Ecto neural progenitor cell (in vitro differentiated cells): ENCODE measurements around the gene LGALS1.
A peak's percentile ranks its signal among the peaks of the same experiment; 100 is the strongest.

Source experiments
- DNase-seq: peaks from one replicate; pipeline ENCODE4 v3.0.0-alpha.2; 2018; ENCODE audit warnings: low spot score

Gene LGALS1

DNA sequence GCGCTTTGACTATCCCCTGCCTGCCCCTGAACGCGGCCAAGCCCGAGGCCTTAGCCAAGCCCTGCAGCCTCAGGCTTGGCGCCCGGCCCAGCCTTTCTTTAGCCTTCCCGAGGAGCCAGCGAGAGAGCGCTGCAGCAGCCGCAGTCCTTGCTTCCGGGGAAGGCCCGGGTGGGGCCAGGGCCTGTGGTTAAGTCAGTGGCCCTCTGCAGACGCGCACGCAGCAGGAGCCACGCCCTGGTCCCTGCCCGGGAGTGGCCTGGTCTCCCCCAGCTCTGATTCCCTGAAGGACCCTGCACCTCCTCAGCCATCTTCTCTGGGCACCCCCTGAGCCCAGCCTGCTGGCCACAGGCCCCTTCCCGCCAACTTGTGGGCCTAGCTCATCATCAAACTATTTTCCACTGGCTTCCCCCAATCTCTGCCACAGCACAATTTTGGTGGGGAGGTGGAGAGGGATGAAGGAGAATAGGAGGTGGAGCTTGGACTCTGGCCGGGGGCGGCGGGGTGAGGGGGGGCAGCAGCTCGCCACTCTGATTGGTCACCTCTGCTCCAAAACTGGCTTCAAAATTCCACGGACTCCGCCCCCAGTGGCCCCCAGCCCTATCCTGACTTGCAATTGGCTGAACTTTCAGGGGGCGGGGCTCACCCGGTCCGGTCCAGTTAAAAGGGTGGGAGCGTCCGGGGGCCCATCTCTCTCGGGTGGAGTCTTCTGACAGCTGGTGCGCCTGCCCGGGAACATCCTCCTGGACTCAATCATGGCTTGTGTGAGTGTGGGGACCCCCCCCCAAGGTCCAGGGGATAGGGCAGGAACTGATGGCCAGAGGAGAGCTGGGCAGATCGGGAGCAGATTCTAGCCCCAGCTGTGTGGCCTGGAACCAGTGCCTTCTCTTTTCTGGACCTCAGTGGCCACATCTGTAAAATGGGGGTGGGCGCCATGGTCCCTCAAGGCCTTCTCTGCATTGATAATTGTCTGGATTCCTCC is at the start of gene LGALS1:
Gene LGALS1 (plus strand): TSS at position 686 of the 979 bp plus-strand sequence. CDS start 67 bp downstream, at position 753.
- DNase-seq = peak; percentile 76

- no peak for DNase-seq
Measured at GRCh38 chr22:37625737-37626136, 49.7 kb upstream of the LGALS1 start.

GRCh38 chr22:37626144-37626543 is 49.3 kb upstream of the LGALS1 start:
- no peak for DNase-seq

- no peak for DNase-seq
Measured at GRCh38 chr22:37626556-37627075, 48.8 kb upstream of the LGALS1 start.

DNA sequence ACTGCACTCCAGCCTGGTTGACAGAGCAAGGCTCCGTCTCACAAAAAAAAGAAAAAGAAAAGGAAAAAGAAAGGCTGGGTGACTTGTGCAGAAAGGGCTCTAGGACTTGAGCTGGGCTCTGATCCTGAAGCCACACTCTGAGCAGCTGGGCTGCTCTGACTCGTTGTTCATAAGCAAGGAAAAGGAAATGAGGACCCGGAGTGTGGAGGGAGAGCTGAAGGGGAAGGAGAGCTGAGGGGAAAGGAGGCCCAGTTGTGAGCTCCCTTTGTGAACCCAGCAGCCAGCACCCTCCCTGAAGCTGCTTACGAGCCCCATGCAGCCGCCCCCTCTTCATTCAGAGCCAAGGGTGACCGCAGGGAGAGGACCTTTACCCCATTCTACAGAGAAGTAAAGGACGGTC is 48.3 kb upstream of the LGALS1 start:
- no peak for DNase-seq

GRCh38 chr22:37627545-37627944 is 47.9 kb upstream of the LGALS1 start:
- DNase-seq = no peak

DNA sequence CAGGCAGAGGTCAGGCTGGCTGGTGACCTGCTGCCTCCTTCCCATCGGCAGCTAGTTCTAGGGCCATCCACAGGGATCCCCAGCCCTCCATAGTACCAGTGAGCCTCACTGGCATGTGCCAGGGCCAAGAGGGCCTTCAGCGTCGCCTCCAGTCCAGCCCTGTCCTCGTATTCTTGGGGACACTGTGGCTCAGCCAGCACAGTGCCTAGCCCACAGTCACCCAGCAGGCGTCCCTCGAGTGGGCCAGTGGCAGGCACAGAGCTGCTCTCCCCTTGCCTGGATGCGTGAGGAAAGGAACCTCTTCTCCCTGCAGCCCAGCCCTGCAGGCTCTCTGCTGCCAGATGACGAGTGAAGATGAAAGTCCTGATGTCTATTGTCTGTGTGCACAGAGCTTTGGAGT is 46.6 kb upstream of the LGALS1 start:
- no peak for DNase-seq

GRCh38 chr22:37629928-37630327 is 45.5 kb upstream of the LGALS1 start:
- no peak for DNase-seq

GRCh38 chr22:37630839-37631435 is 44.5 kb upstream of the LGALS1 start:
- no peak for DNase-seq

DNA sequence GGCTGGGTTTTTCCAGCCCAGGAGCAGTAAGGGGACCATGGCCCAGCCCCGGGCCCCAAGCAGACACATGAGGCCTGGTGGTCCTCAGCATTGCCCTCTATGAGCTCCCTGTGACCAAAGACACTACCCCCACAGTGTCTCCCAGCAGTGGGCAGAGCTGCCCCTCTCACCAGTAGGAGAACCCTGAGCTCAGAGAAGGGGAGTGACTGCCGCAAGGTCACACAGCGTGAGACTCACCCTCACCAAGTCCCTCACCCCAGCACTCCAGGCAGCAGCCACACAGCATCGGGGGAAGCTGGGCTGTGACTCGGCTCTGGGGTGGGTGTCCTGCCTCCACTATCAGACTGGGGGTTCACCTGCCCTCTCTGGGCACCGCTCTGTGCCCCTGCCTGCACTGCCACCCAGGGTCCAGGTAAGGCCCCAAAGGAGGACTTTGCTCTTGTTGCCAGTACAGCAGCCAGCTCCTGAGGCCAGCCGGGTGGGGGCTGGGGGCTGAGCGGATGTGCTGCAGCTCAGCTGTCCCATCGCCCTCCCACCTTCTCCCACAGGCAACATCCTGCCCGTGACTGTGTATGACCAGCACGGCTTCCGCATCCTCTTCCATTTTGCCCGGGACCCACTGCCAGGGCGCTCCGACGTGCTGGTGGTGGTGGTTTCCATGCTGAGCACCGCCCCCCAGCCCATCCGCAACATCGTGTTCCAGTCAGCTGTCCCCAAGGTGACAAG is 43.8 kb upstream of the LGALS1 start:
- DNase-seq = no peak

- DNase-seq = no peak
Measured at GRCh38 chr22:37632174-37633088, 43.0 kb upstream of the LGALS1 start.

DNA sequence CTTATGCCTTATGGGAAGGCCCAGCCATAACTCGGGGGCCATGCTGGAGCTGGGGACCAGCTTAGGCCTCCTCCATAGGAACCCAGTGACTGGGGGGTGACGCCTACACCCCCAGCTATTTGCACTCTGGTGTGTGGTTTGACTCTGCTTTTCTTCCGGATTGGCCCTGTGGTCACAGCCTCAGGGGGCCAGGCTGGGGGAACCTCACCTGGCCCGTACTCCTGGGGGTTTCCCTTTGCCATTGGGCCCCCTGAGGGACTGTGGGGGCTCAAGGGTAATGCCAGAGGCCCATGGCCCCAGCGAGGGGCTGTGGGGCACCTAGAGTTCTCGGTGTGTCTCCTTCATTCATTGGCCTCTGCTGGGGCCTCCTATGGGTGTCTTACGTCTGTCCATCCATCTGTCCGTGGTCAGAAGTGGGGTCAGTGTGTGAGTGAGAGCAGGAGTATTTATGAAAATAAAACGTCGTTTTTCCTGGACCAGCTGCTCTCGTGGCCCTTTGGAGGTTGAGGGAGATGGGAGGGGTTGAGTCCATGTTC is 42.3 kb upstream of the LGALS1 start:
- DNase-seq = no peak

DNA sequence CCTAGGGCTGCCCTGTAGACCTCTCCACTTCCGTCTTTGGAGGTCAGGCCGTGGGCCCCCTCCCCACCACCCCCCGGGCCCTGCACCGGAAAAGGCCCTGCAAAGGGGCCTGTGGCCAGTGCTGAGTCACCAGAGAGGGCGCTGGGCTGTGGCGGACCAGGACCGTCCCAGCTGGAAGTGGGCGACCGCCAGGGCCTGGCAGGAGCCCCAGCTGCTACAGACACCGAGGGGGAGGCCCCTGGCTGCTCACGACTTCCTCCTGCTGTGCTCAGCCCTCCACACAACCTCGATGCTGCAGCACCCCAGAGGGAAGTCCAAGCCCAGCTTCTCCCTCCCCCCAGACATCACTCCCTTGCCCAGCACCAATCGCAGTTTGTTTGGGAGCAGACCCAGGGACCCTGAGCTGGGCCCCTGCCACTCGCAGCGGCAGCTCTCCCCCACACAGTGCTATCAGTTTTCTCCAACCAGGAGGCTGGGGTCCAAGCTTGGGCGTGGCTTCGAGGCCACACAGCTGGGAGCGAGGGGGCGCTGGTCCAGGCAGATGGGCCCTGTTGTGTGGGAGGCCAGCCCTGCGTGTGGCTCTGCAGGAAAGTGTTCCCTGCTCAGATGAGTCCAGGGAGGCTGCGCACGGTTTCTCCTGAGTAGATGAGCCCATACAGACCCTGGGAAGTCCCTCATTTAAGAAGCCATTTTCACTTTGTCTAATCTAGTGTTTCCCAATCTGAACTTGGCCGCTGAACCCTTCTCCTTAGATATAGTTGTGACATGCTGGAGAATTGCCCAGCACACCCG is 41.6 kb upstream of the LGALS1 start:
- peak; percentile 84 for DNase-seq

DNA sequence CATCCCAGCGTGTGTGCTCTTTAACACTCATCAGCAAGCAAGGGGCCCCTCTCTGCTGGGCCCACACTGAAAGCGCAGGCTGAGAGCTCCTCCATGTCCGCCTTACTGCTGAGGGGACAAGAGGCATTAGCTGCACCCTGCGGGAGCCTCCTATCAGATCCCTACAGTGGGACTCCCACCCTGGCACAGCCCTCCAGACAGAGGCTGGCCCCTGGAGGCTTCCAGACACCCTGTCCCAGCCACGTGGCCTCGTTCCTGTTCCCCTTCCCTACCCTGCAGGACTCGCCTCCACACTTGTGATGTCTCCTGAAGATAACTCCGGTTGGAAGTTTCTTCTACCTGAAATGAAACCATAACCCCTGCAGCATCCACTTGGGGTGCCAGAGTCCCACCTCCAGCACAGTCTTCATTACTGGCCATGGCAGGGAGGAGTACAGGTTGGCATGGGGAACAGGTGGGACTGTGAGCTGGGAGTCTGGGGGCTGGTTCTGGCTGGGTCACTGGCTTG is 41.0 kb upstream of the LGALS1 start:
- no peak for DNase-seq

DNA sequence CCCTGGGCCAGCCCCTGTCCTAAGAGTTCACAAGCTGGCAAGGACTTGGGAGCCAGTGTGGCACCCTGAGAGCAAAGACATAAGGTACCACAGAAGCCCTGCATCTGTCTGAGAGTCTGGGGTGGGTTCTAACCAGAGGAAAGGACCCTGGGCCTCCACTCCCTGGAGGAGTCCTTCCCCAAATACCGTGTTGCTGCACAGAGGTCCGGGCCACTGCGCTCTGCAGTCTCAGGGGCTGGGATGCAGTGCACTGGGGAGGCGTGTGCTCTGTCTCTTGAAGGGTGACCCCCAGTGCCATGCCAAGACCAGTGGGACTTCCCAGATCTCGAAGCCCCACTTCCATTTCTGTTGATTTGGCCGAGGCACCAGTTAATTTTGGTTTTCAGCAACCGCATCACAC is 40.3 kb upstream of the LGALS1 start:
- no peak for DNase-seq

GRCh38 chr22:37636186-37636948 is 39.1 kb upstream of the LGALS1 start:
- DNase-seq = no peak

- DNase-seq = no peak
Measured at GRCh38 chr22:37636949-37637273, 38.5 kb upstream of the LGALS1 start.

- DNase-seq = no peak
Measured at GRCh38 chr22:37638391-37639069, 36.9 kb upstream of the LGALS1 start.
